PC-9 (cell line): Measurements from ENCODE around the gene PKIB.

ENCODE experiments used
- EZH2 ChIP-seq: fragments of 200-600 bp; sonication (generic); IDR thresholded peaks from 2 replicates; pipeline ENCODE4 v1.8.0; 2017; ENCODE audit warnings: antibody characterized with exemption, low read depth
- TF ChIP-seq, protein P1 (sequence below): fragments of 200-600 bp; sonication (generic); conservative IDR thresholded peaks from 2 replicates; pipeline ENCODE4 v1.6.1; 2017; ENCODE audit warnings: mixed run types, antibody characterized with exemption, mild to moderate bottlenecking, moderate library complexity

GRCh38 chr6:122704066-122704465, 93.9 kb downstream of the PKIB start:
- TF ChIP-seq, protein P1, sequence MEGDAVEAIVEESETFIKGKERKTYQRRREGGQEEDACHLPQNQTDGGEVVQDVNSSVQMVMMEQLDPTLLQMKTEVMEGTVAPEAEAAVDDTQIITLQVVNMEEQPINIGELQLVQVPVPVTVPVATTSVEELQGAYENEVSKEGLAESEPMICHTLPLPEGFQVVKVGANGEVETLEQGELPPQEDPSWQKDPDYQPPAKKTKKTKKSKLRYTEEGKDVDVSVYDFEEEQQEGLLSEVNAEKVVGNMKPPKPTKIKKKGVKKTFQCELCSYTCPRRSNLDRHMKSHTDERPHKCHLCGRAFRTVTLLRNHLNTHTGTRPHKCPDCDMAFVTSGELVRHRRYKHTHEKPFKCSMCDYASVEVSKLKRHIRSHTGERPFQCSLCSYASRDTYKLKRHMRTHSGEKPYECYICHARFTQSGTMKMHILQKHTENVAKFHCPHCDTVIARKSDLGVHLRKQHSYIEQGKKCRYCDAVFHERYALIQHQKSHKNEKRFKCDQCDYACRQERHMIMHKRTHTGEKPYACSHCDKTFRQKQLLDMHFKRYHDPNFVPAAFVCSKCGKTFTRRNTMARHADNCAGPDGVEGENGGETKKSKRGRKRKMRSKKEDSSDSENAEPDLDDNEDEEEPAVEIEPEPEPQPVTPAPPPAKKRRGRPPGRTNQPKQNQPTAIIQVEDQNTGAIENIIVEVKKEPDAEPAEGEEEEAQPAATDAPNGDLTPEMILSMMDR, result no peak
- TF ChIP-seq EZH2, result no peak
